GM21528 (cell line): ENCODE results near the gene RPS6KA2.
"Not testable (repeated sequence)": the region's sequence is repeated elsewhere in the genome, so short reads cannot be mapped to it uniquely, and the experiment has no call there.

Experiments
- ATAC-seq: cut with Tn5 transposase; IDR thresholded peaks from one replicate; pipeline ENCODE4 v1.9.1; 2021; ENCODE audit warnings: mild to moderate bottlenecking, moderate library complexity; ENCODE audit not compliant: unreplicated experiment, low FRiP score

The RPS6KA2 gene

DNA sequence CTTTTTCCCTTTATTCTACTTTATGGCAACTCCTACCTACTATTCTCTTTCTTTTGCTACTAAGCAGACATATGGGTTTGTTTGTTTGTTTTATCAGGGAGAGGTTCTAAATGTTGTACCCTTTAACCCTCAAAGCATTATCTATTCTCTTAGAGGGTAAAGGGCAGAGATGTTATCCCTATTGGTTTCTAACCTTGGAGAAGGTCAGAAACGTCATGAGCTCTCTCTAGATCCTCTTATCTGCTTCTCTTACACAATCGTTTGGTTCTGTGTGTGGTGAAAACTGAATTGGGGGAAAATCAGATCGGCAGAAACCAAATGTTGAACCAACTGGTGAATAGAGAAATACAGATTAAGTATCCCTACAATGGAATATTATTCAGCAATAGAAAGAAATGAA is 237.9 kb downstream of the RPS6KA2 start:
- no peak for ATAC-seq

DNA sequence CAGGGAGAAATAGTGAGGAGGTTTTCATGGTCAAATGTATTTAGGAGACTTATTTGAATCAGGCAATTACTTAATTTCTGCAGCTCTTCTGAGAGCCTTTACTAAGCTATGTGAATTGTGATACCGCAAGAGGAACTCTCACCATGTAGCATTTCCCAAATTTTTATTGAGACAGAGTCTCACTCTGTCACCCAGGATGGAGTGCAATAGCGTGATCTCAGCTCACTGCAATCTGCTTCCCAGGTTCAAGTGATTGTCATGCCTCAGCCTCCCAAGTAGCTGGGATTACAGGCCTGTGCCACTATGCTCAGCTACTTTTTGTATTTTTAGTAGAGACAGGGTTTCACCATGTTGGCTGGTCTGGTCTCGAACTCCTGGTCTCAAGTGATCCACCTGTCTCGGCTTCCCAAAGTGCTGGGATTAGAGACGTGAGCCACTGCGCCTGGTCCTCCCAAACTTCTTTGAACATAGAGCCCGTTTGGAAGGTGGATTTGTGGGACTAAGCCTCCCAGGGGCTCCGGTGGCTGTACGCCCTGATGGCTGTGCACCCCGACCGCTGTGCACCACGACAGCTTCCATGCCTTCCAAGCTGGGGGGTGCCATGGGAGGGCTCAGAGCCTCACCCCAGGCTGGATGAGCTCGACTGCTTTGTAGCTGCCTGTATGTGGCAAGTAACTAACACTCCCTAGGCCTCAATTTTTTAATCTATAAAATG is 238.6 kb downstream of the RPS6KA2 start:
- no peak for ATAC-seq

GRCh38 chr6:166387642-166388289 is 239.3 kb downstream of the RPS6KA2 start:
- no peak for ATAC-seq

DNA sequence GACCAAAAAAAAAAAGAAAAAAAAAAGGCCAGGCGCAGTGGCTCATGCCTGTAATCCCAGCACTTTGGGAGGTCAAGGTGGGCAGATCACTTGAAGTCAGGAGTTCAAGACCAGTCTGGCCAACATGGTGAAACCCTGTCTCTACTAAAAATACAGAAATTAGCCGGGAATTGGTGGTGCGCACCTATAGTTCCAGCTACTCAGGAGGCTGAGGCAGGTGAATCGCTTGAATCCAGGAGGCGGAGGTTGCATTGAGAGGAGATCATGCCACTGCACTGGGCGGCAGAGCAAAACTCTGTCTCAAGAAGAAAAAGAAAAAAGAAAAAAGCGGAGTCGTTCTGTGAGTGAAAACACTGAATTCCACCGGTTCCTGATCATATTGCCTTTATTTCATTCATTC is 240.0 kb downstream of the RPS6KA2 start:
- not testable (repeated sequence) for ATAC-seq

- ATAC-seq, result no peak
Observed at GRCh38 chr6:166386111-166386510, 240.9 kb downstream of the RPS6KA2 start.

DNA sequence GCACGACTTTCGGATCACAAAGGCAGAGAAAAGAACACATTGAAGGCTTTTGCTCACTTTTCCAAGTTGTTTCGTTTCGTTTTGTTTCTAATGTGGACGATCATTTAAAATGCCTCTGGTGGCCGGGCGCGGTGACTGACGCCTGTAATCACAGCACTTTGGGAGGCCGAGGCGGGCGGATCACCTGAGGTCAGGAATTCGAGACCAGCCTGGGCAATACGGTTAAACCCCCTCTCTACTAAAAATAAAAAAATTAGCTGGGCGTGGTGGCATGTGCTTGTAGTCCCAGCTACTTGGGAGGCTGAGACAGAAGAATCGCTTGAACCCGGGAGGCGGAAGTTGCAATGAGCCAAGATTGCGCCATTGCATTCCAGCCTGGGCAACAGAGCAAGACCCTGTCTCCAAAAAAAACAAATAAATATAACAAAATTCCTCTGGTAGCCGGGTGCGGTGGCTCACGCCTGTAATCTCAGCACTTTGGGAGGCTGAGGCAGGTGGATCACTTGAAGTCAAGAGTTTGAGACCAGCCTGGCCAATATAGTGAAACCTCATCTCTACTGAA is 243.2 kb downstream of the RPS6KA2 start:
- ATAC-seq, result peak; percentile 5

DNA sequence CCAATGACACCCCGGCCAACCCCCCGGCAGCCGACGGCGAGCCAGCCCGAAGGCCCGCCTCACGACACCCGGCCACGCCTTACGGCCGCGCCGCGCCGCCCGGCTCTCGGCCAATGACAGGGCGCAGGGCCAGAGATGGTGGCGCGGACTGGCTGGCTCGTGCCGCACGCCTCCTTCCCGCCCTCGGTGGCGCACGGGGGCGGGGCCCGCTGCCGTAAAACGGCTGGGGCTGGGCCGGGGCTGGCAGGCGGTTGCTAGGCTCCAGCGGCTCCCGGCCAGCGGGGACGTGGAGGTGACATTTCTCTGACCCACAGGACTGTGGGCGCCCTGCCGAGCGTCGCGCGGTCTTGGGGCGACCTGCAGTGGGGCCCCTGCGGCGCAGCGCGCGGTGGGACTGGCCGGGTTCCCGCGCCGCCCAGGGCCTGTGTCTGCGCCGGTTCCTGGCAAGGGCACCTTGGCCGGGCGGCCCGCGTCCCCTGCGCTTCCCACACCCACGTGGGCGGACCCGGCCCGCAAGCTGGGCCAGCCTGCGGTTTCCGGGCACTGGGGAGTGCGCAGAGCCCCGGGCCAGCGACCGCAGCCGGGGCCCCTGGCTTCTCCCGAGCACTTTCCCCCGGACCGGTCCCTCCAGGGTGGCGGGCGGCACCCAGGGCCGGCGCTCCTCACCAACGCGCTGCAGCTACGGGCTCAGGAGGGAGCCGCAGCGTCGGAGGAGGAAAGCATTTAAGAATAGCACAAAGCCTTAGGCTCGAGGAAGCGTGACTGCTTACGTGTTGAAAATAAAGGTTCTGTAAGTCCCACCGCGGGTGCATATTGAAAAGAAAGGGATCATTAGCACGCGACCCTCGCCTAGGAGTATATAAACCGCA is 243.9 kb downstream of the RPS6KA2 start, which contains the start of gene MPC1:
TSS of gene MPC1 (minus strand) at position 8 of the 869 bp plus-strand sequence. CDS start 64 bp downstream, outside the sequence.
- peak; percentile 84 for ATAC-seq

DNA sequence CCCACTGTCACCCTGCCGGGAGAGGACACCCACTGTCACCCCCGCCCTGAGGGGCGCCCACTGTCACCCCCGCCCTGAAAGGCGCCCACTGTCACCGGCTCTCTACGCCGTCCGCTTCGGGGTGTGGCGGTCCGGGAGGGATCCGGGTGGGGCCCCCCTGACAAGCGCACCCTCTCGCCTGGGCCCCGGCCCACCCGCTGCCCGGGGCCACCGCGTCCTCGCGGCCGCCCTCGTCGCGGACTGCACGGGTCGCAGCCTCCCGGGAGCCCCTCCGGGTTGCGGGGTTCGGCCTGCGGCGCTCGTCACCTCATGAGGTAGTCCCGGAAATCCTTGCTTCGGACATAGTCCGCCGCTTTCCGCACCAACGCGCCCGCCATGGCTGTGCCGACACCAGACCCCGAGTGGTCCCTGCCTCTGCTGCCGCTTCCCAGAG is 244.5 kb downstream of the RPS6KA2 start:
- ATAC-seq, result peak; percentile 19

- peak; percentile 55 for ATAC-seq
Observed at GRCh38 chr6:166381733-166382499, 245.1 kb downstream of the RPS6KA2 start.

DNA sequence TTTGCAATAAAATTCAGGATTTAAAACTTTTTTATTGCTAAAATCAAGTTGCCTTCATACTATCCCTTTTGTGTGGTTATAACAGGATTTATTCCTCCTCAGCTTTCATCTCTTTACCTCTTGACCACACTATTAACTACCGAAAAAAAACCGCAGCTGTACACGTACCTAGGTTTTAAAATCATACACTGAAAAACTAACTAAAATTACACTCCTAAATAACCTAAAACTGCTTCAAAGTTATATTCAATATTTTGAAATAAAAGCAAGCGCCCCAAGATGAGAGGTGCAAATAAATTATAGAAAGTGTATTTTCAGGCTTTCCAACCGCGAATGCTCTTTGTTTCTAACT is 245.7 kb downstream of the RPS6KA2 start:
- no peak for ATAC-seq

GRCh38 chr6:166379800-166380199 is 247.3 kb downstream of the RPS6KA2 start:
- no peak for ATAC-seq

GRCh38 chr6:166379103-166379586 is 247.9 kb downstream of the RPS6KA2 start:
- ATAC-seq, result no peak

DNA sequence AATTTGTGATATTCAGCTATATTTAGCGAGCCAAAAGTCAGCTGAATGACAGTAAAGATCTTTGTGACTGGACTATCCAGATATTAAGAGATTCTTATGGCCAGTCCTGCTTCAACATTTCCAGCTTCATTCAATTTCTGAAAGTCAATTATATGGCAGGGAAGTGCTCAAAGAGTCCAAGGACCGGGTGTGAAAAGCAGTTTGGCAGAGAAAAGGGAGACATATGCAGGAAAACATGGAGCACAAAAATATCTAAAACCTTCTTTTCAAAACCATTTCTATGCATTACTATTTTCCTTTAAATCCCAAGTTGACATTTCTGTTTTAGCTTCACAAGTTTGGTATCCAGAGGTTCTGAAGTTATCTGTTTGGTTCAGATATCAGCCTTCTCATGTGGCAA is 249.3 kb downstream of the RPS6KA2 start:
- ATAC-seq, result no peak

GRCh38 chr6:166375013-166375412 is 252.0 kb downstream of the RPS6KA2 start:
- no peak for ATAC-seq

DNA sequence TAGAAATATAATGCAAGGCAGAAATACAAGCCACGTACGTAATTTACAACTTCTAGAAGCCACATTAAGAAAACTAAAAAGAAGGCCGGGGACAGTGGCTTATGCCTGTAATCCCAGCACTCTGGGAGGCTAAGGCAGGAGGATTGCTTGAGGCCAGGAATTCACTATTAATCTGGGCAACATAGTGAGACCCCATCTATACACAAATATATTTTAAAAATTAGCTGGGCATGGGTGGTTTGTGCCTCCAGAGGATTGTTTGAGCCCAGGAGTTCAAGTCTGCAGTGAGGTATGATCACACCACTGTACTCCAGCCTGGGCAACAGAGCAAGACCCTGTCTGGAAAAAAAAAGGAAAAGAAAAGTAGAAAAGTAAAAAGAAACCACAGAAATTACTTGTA is 256.6 kb downstream of the RPS6KA2 start:
- ATAC-seq, result no peak

DNA sequence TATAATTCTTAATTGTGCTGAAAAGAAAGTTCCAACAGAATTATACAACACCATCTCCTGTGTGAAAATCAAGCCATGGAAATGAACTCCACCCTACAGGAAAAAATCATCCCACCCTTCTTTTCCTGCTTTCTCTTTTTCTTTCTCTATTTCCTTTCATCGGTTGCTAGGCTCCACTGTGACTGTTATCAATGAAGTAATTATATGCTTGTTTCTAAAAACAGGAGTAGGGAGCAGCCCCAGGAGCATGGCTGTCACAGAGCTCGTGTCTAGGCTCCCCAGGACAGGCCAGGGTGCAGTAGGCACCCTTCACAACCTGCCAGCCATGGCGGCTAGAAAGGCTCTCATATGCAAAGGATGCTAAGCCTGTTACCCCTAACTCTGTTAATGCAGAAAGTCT is 257.3 kb downstream of the RPS6KA2 start:
- ATAC-seq, result no peak

GRCh38 chr6:166366921-166367320 is 260.1 kb downstream of the RPS6KA2 start:
- no peak for ATAC-seq

- ATAC-seq, result no peak
Observed at GRCh38 chr6:166365806-166366205, 261.2 kb downstream of the RPS6KA2 start.

GRCh38 chr6:166365221-166365620 is 261.8 kb downstream of the RPS6KA2 start:
- ATAC-seq, result no peak

- ATAC-seq, result no peak
Observed at GRCh38 chr6:166364456-166364855, 262.6 kb downstream of the RPS6KA2 start.
